GM12801 (cell line): ENCODE results near the gene WDR64.

Experiments used
- CTCF ChIP-seq: IDR thresholded peaks from one replicate; pipeline ENCODE4 v1.5.1; 2011; ENCODE audit warnings: control low read depth; ENCODE audit not compliant: insufficient read length; ENCODE audit errors: extremely low read depth

Gene WDR64

GRCh38 chr1:241640149-241640866, 11.8 kb upstream of the WDR64 start, which contains the start of the genes CHML and OPN3:
Gene CHML, minus strand, starts transcription at chr1:241640369. Its CDS starts 4,603 bp downstream, at chr1:241635766.
Gene OPN3, minus strand, starts transcription at chr1:241640369. Its CDS starts 115 bp downstream, at chr1:241640254.
- no peak for TF ChIP-seq CTCF

- no peak for TF ChIP-seq CTCF
Measured at GRCh38 chr1:241640867-241641622, 11.0 kb upstream of the WDR64 start.

- TF ChIP-seq CTCF = no peak
Measured at GRCh38 chr1:241641773-241642592, 10.1 kb upstream of the WDR64 start.

- no peak for TF ChIP-seq CTCF
Measured at GRCh38 chr1:241642593-241642944, 9.5 kb upstream of the WDR64 start.

- no peak for TF ChIP-seq CTCF
Measured at GRCh38 chr1:241644259-241644658, 7.8 kb upstream of the WDR64 start.

GRCh38 chr1:241645199-241645598, 6.9 kb upstream of the WDR64 start:
- no peak for TF ChIP-seq CTCF

- TF ChIP-seq CTCF = no peak
Measured at GRCh38 chr1:241646201-241646600, 5.9 kb upstream of the WDR64 start.
